ENCODE results near the gene FRY. TPM values are rescaled to one million over a fixed set of nuclear protein-coding genes. Genes with fewer than 3 reads are reported as not detected.

FRY gene
- total RNA-seq, 1 donor: 12.3 TPM

GRCh38 chr13:32262619-32263018, 231.0 kb downstream of the FRY start:
- DNase-seq (ENCODE audit: insufficient read length, low spot score, missing footprints): no peak
- Histone ChIP-seq H3K36me3 (ENCODE audit: insufficient read depth, low read length) (peaks cover 12% of the 10 kb centered on the region), H3K27me3 (ENCODE audit: insufficient read depth, low read length) (no peaks in the 10 kb centered on the region), H3K4me3 (ENCODE audit: insufficient read depth, low read length) (no peak overlapping the region), H4K20me1 (ENCODE audit: insufficient read depth, low read length) (no peaks in the 10 kb centered on the region), H3K4me2 (ENCODE audit: insufficient read depth, low read length) (no peak overlapping the region), H3K9me3 (ENCODE audit: low read depth, low read length) (no peaks in the 10 kb centered on the region), H3K27ac (ENCODE audit: low read depth, low read length) (no peak overlapping the region), H3K79me2 (ENCODE audit: insufficient read depth, low read length) (no peaks in the 10 kb centered on the region), H3K4me1 (ENCODE audit: insufficient read depth, low read length) (peaks cover 7% of the 10 kb centered on the region), H2AFZ (ENCODE audit: low read length) (no peak overlapping the region)
- no peak for TF ChIP-seq CTCF (IDR thresholded peaks at IDR 0.05; ENCODE audit: extremely low read depth, low read depth, low read length)

GRCh38 chr13:32264407-32264806, 232.8 kb downstream of the FRY start:
- Histone ChIP-seq H4K20me1 (ENCODE audit: insufficient read depth, low read length) (no peaks in the 10 kb centered on the region), H3K27me3 (ENCODE audit: insufficient read depth, low read length) (no peaks in the 10 kb centered on the region), H3K9me3 (ENCODE audit: low read depth, low read length) (no peaks in the 10 kb centered on the region), H3K4me3 (ENCODE audit: insufficient read depth, low read length) (no peak overlapping the region), H3K4me2 (ENCODE audit: insufficient read depth, low read length) (no peak overlapping the region), H3K79me2 (ENCODE audit: insufficient read depth, low read length) (no peaks in the 10 kb centered on the region), H3K4me1 (ENCODE audit: insufficient read depth, low read length) (peaks cover 7% of the 10 kb centered on the region), H2AFZ (ENCODE audit: low read length) (no peak overlapping the region), H3K27ac (ENCODE audit: low read depth, low read length) (no peak overlapping the region), H3K36me3 (ENCODE audit: insufficient read depth, low read length) (peaks cover 12% of the 10 kb centered on the region)
- DNase-seq (ENCODE audit: insufficient read length, low spot score, missing footprints): no peak
- TF ChIP-seq CTCF (IDR thresholded peaks at IDR 0.05; ENCODE audit: extremely low read depth, low read depth, low read length): no peak

GRCh38 chr13:32265726-32266125, 234.2 kb downstream of the FRY start:
- Histone ChIP-seq H3K79me2 (ENCODE audit: insufficient read depth, low read length) (no peaks in the 10 kb centered on the region), H3K4me1 (ENCODE audit: insufficient read depth, low read length) (peaks cover 7% of the 10 kb centered on the region), H3K27me3 (ENCODE audit: insufficient read depth, low read length) (no peaks in the 10 kb centered on the region), H3K36me3 (ENCODE audit: insufficient read depth, low read length) (peaks cover 12% of the 10 kb centered on the region), H3K27ac (ENCODE audit: low read depth, low read length) (no peak overlapping the region), H3K9me3 (ENCODE audit: low read depth, low read length) (no peaks in the 10 kb centered on the region), H4K20me1 (ENCODE audit: insufficient read depth, low read length) (no peaks in the 10 kb centered on the region), H2AFZ (ENCODE audit: low read length) (no peak overlapping the region), H3K4me3 (ENCODE audit: insufficient read depth, low read length) (no peak overlapping the region), H3K4me2 (ENCODE audit: insufficient read depth, low read length) (no peak overlapping the region)
- no peak for TF ChIP-seq CTCF (IDR thresholded peaks at IDR 0.05; ENCODE audit: extremely low read depth, low read depth, low read length)
- no peak for DNase-seq (ENCODE audit: insufficient read length, low spot score, missing footprints)

GRCh38 chr13:32266130-32266529, 234.6 kb downstream of the FRY start:
- Histone ChIP-seq H3K36me3 (ENCODE audit: insufficient read depth, low read length) (peaks cover 12% of the 10 kb centered on the region), H3K4me1 (ENCODE audit: insufficient read depth, low read length) (peaks cover 3% of the 10 kb centered on the region)
- no peak for TF ChIP-seq CTCF (IDR thresholded peaks at IDR 0.05; ENCODE audit: extremely low read depth, low read depth, low read length)

More at GRCh38 chr13:32266130-32266529, 234.6 kb downstream of the FRY start:
- DNase-seq (ENCODE audit: insufficient read length, low spot score, missing footprints): no peak
- H3K4me3 ChIP-seq (ENCODE audit: insufficient read depth, low read length): no peak overlapping the region
- H3K4me2 ChIP-seq (ENCODE audit: insufficient read depth, low read length): no peak overlapping the region
- H4K20me1 ChIP-seq (ENCODE audit: insufficient read depth, low read length): no peaks in the 10 kb centered on the region
- H3K27me3 ChIP-seq (ENCODE audit: insufficient read depth, low read length): no peaks in the 10 kb centered on the region
- no peak overlapping the region for H2AFZ ChIP-seq (ENCODE audit: low read length)
- no peaks in the 10 kb centered on the region for H3K79me2 ChIP-seq (ENCODE audit: insufficient read depth, low read length)
- no peaks in the 10 kb centered on the region for H3K9me3 ChIP-seq (ENCODE audit: low read depth, low read length)
- no peak overlapping the region for H3K27ac ChIP-seq (ENCODE audit: low read depth, low read length)
